ENCODE data around the gene KRT34. TPM values are rescaled to one million over a fixed set of nuclear protein-coding genes. Genes with fewer than 3 reads are reported as not detected.

KRT34 gene
- total RNA-seq, 1 donor from 2014 or later: not detected

- Histone ChIP-seq H3K27ac (ENCODE audit: low read depth, low read length) (no peak overlapping the region), H4K20me1 (ENCODE audit: insufficient read depth, low read length) (no peaks in the 10 kb centered on the region), H3K4me2 (ENCODE audit: low read length) (no peak overlapping the region), H3K36me3 (ENCODE audit: insufficient read depth, low read length) (no peaks in the 10 kb centered on the region), H3K79me2 (ENCODE audit: insufficient read depth, low read length) (no peaks in the 10 kb centered on the region), H3K27me3 (ENCODE audit: insufficient read depth, low read length) (no peaks in the 10 kb centered on the region), H3K4me1 (ENCODE audit: insufficient read depth, low read length) (peaks cover 6% of the 10 kb centered on the region), H3K9me3 (ENCODE audit: insufficient read depth, low read depth, low read length) (no peaks in the 10 kb centered on the region), H3K9ac (ENCODE audit: low read length) (no peak overlapping the region), H2AFZ (ENCODE audit: low read depth, low read length) (no peak overlapping the region), H3K4me3 (ENCODE audit: insufficient read depth, low read depth, low read length) (no peak overlapping the region)
- DNase-seq (ENCODE audit: low read depth) (no peak), FAIRE-seq (no peak)
- peaks cover 15% of the 10 kb centered on the region for H3K4me1 Mint-ChIP-seq (ENCODE audit: low read depth, unreplicated experiment)
- no peak for TF ChIP-seq EZH2 (IDR thresholded peaks at IDR 0.05; ENCODE audit: insufficient read depth, low read length)
- TF ChIP-seq, protein P1, sequence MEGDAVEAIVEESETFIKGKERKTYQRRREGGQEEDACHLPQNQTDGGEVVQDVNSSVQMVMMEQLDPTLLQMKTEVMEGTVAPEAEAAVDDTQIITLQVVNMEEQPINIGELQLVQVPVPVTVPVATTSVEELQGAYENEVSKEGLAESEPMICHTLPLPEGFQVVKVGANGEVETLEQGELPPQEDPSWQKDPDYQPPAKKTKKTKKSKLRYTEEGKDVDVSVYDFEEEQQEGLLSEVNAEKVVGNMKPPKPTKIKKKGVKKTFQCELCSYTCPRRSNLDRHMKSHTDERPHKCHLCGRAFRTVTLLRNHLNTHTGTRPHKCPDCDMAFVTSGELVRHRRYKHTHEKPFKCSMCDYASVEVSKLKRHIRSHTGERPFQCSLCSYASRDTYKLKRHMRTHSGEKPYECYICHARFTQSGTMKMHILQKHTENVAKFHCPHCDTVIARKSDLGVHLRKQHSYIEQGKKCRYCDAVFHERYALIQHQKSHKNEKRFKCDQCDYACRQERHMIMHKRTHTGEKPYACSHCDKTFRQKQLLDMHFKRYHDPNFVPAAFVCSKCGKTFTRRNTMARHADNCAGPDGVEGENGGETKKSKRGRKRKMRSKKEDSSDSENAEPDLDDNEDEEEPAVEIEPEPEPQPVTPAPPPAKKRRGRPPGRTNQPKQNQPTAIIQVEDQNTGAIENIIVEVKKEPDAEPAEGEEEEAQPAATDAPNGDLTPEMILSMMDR (IDR thresholded peaks at IDR 0.05; ENCODE audit: insufficient read depth, low read depth, low read length): no peak
- H3K9me3 Mint-ChIP-seq (ENCODE audit: unreplicated experiment): peaks cover 11% of the 10 kb centered on the region
- H3K27ac Mint-ChIP-seq (ENCODE audit: unreplicated experiment): no peak overlapping the region
- peaks cover 8% of the 10 kb centered on the region for H3K27me3 Mint-ChIP-seq (ENCODE audit: low read depth, unreplicated experiment)
- no peaks in the 10 kb centered on the region for H3K36me3 Mint-ChIP-seq (ENCODE audit: low read depth, unreplicated experiment)
- H3K4me3 Mint-ChIP-seq (ENCODE audit: unreplicated experiment): no peak overlapping the region
These were observed 13.1 kb downstream of the KRT34 start for GRCh38 chr17:41369023-41369422.

DNA sequence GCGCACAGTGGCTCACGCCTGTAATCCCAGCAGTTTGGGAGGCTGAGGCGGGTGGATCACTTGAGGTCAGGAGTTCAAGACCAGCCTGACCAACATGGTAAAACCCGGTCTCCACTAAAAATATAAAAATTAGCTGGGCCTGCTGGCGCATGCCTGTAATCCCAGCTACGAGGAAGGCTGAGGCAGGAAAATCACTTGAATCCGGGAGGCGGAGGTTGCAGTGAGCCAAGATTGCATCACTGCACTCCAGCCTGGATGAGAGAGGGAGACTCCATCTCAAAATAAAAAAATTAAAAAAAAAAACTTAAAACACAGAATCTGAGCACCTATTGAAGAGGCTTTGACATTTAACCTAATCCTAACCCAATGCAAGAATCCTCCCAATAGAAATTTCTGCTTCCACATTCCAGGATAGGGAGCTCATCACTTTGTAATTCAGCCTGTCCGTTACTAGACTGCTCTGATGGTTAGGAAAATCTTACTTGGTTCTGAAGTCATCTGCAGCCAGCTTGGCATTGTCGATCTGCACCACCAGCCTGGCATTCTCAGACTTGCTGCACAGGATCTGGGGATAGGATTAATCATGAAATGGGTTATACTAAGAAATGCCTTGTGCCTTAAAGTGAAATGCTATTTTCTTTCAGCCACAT lies 14.6 kb downstream of the KRT34 start:
- Histone ChIP-seq H3K9me3 (ENCODE audit: insufficient read depth, low read depth, low read length) (no peaks in the 10 kb centered on the region), H3K79me2 (ENCODE audit: insufficient read depth, low read length) (no peaks in the 10 kb centered on the region), H3K4me2 (ENCODE audit: low read length) (peak overlapping the region; percentile 27), H3K27ac (ENCODE audit: low read depth, low read length) (peak overlapping the region; percentile 44), H3K4me3 (ENCODE audit: insufficient read depth, low read depth, low read length) (no peak overlapping the region), H4K20me1 (ENCODE audit: insufficient read depth, low read length) (no peaks in the 10 kb centered on the region), H2AFZ (ENCODE audit: low read depth, low read length) (no peak overlapping the region), H3K9ac (ENCODE audit: low read length) (no peak overlapping the region), H3K27me3 (ENCODE audit: insufficient read depth, low read length) (no peaks in the 10 kb centered on the region), H3K36me3 (ENCODE audit: insufficient read depth, low read length) (no peaks in the 10 kb centered on the region), H3K4me1 (ENCODE audit: insufficient read depth, low read length) (peaks cover 6% of the 10 kb centered on the region)
- DNase-seq (ENCODE audit: low read depth) (peak; percentile 82), FAIRE-seq (peak; percentile 87)
- no peaks in the 10 kb centered on the region for H3K27me3 Mint-ChIP-seq (ENCODE audit: low read depth, unreplicated experiment)
- no peak for TF ChIP-seq EZH2 (IDR thresholded peaks at IDR 0.05; ENCODE audit: insufficient read depth, low read length)
- TF ChIP-seq, protein P1 (IDR thresholded peaks at IDR 0.05; ENCODE audit: insufficient read depth, low read depth, low read length): no peak
- H3K9me3 Mint-ChIP-seq (ENCODE audit: unreplicated experiment): peaks cover 5% of the 10 kb centered on the region
- H3K4me3 Mint-ChIP-seq (ENCODE audit: unreplicated experiment): no peak overlapping the region
- H3K4me1 Mint-ChIP-seq (ENCODE audit: low read depth, unreplicated experiment): peaks cover 15% of the 10 kb centered on the region
- H3K36me3 Mint-ChIP-seq (ENCODE audit: low read depth, unreplicated experiment): no peaks in the 10 kb centered on the region
- peak overlapping the region; percentile 86 for H3K27ac Mint-ChIP-seq (ENCODE audit: unreplicated experiment)

DNA sequence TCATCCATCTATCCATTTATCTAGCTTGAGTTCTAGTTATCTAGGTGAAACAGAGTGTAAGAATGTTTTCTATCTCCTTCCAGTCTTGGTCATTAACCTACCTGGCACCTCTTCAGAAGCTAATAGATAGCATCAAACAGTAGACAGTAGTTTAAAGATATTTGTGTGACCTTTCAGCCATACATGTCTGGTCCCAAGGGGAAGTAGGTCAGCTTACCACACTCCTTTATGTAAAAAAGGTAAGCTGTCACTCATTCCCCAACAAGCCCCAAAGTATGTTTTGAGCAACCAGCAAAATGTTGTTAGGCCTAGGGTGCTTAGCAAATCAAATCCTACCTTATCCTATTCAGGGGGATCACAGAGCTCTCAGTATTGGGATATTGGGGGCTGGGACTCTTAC lies 16.0 kb downstream of the KRT34 start:
- H3K4me2 ChIP-seq (ENCODE audit: low read length): no peak overlapping the region
- no peak for TF ChIP-seq EZH2 (IDR thresholded peaks at IDR 0.05; ENCODE audit: insufficient read depth, low read length)
- TF ChIP-seq, protein P1 (IDR thresholded peaks at IDR 0.05; ENCODE audit: insufficient read depth, low read depth, low read length): no peak
- no peak for DNase-seq (ENCODE audit: low read depth)
- no peaks in the 10 kb centered on the region for H3K36me3 ChIP-seq (ENCODE audit: insufficient read depth, low read length)
- Mint-ChIP-seq H3K27ac (ENCODE audit: unreplicated experiment) (no peak overlapping the region), H3K4me1 (ENCODE audit: low read depth, unreplicated experiment) (peaks cover 15% of the 10 kb centered on the region), H3K36me3 (ENCODE audit: low read depth, unreplicated experiment) (no peaks in the 10 kb centered on the region), H3K4me3 (ENCODE audit: unreplicated experiment) (no peak overlapping the region), H3K27me3 (ENCODE audit: low read depth, unreplicated experiment) (no peaks in the 10 kb centered on the region), H3K9me3 (ENCODE audit: unreplicated experiment) (peaks cover 5% of the 10 kb centered on the region)
- H3K79me2 ChIP-seq (ENCODE audit: insufficient read depth, low read length): no peaks in the 10 kb centered on the region
- no peaks in the 10 kb centered on the region for H3K9me3 ChIP-seq (ENCODE audit: insufficient read depth, low read depth, low read length)
- no peaks in the 10 kb centered on the region for H3K27me3 ChIP-seq (ENCODE audit: insufficient read depth, low read length)
- no peaks in the 10 kb centered on the region for H4K20me1 ChIP-seq (ENCODE audit: insufficient read depth, low read length)
- FAIRE-seq: no peak
- H3K4me3 ChIP-seq (ENCODE audit: insufficient read depth, low read depth, low read length): no peak overlapping the region
- no peak overlapping the region for H3K27ac ChIP-seq (ENCODE audit: low read depth, low read length)
- no peak overlapping the region for H2AFZ ChIP-seq (ENCODE audit: low read depth, low read length)
- H3K4me1 ChIP-seq (ENCODE audit: insufficient read depth, low read length): peaks cover 6% of the 10 kb centered on the region
- H3K9ac ChIP-seq (ENCODE audit: low read length): no peak overlapping the region

Data from astrocyte (in vitro differentiated cells and primary cell).